Activated naive CD4-positive, alpha-beta T cell treated with Interleukin-2 at 50 U/mL for 16 hours (primary cell): ENCODE measurements around the gene SNRPF.

Experiments
- DNase-seq: peaks from one replicate; pipeline ENCODE4 v3.0.0-alpha.2; 2020

Gene SNRPF

DNA sequence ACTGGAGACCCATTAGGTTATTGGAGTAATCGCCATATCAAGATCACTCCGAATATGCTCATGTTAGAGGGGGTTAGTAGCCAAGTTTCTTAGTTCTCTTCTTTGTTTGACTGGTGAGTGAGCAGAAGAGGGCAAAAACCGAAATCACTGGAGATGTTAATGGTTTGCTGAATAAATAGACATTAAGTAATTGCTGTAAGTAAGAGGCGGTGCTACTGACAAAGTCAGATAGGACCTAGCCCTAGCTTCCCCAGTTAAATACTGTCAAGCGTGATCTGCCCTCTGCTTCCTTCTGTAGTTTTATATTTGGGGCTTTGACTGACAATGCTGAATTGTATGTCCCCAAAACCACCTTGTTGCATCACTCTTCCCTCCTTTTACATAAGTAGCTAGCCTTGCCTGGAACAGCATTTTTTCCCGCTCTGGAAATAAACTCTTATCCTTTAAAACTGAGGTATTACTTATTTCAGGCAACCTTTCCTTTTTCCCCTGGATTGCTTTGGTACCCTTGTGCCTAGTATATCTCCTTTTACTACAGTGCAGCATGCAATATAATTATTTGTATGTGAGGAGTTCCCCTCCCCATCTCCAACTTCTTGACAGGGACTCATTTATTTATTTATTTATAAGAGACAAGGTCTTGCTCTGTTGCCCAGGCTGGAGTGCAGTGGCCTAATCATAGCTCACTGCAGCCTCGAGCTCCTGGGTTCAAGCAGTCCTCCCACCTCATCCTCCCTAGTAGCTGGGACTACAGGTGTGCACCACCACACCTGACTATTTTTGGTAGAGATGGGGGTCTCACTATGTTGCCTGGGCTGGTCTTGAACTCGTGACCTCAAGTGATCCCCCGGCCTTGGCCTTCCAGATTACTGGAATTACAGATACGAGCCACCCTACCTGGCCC lies 1.4 kb downstream of the SNRPF start:
- no peak for DNase-seq

- no peak for DNase-seq
These were observed 3.3 kb downstream of the SNRPF start for GRCh38 chr12:95862038-95862437.

DNA sequence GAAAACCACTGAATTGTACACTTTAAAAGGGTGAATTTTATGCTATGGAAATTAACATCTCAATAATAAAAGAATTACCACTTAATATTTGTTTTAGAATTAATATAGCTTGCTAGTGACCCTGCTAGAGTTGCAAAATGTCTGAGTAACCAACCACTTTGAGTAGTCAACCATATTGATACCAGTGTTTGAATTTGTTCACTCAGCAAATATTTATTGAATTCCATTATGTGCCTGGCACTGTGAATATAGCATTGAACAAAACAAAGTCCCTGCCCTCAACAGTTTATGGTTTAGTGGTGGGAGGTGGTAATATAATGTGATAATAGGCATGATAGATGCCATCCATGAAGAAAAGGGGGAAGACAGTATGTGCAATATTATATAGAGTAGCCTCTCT lies 4.6 kb downstream of the SNRPF start:
- no peak for DNase-seq

DNA sequence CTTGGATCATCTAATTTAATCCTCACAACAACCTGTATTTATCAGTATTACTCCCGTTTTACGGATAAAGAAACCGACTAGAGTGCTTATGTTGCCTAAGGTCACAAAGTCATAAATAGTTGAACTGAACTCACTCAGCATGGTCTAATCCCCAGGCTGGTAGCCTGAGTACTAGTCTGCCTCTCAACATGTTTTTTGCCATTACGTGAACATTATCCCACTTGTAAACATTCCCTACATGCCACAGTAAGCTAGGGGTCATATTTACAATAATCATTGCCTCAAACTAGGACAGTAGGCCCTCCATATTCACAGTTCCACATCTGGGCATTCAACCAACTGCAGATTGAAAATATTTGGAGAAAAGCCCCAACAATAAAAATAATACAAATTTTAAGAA lies 12.1 kb downstream of the SNRPF start:
- no peak for DNase-seq

- no peak for DNase-seq
These were observed 15.7 kb downstream of the SNRPF start for GRCh38 chr12:95874452-95874851.

GRCh38 chr12:95877622-95878021 lies 18.9 kb downstream of the SNRPF start:
- DNase-seq, result no peak

DNA sequence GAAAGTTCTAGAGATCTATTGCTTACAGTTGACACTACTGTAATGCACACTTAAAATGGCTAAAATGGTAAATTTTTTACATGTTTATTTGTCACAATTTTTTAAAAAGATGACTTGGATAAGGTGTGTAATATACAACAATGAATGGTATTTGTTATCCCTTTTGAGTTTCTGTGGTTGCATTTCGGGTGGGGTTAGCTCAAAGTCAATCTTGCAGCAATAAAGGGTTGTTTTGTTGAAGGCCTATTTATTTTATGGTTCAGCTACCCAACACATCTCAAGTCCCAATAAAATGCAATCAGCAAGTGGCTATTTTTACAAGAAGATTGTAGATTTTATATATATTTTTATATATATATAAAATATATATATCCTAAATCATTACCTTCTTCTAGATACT lies 22.1 kb downstream of the SNRPF start:
- no peak for DNase-seq

DNA sequence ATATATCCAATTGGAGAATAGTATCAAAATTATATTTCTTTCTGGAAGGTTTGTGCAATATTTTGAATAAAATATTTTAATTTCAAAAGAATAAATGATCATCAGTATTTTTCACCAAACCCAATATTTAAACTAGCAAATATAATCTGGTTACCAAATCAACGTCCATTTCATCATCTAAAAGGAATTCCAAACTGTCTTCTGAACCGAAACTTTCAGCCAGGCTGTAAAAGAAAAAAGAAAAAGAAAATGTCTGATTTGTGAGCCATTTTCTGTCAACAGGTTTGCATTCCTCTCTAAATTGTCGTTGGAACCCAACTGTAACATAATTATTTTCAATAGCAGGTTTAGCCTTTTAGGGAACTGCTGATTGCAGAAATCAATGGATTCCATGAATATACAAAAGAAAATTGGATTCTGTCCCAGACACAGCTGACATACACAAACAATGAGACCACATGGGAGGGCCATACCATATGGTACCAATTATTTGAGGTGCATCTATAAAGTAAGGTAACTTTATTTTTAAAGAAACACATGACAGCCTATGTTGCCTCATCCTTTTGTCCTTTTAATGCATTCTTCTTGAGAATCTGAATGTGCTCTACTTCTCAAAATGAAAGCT lies 22.7 kb downstream of the SNRPF start:
- DNase-seq, result no peak

GRCh38 chr12:95882080-95882479 lies 23.3 kb downstream of the SNRPF start:
- DNase-seq, result no peak

DNA sequence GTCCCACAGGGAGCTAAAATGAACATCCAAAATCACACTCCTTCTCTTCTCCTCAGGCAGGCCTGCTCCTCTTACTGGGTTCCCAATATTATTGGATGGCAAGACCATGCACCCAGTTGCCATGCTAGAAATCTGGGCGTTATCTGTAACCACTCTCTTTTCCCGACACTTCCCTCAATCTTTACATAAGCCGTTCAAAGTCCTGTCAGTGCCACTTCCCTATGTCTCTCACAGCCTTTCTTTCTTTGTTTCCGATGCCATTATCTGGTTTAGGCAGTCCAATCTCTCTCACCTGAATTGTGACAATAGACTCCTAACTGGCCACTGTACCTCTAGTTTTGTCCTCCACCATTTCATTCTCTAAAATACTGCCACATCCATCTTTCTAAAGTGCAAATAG lies 24.1 kb downstream of the SNRPF start:
- DNase-seq, result no peak

DNA sequence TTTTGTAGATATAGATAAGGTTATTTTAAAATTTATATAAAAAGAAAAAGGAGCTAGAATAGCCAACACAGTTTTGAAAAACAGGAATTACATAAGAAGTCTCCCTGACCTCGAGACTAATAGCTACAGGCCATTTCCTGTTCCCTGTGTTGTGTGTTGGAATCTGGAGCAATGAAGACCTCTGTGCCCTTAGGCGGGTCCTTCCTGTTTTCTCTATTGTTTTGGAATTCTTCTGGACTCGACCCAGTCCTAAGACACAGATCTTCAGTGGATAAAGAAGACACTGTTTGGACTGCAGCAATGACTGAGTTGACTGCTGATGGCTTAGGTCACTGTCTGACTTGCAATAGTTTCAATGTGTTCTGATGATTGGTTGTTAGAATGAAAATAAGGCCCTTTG lies 26.2 kb downstream of the SNRPF start:
- no peak for DNase-seq

DNA sequence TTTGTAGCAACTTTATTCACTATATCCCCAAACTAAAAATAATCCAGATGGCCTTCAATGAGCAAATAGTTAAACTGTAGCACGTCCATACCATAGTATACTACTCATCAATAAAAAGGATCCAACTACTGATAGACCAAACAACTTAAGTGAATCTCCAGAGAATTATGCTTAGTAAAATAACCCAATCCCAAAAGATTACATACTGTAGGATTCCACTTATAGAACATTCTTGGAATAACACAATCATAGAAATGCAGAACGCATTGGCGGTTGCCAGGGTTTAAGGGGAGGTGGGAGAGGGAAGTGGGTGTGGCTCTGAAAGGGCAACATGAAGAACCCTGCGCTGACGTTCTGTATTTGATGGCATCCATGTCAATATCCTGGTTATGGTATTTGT lies 28.6 kb downstream of the SNRPF start:
- DNase-seq, result no peak

- no peak for DNase-seq
These were observed 32.2 kb downstream of the SNRPF start for GRCh38 chr12:95890958-95891357.

DNA sequence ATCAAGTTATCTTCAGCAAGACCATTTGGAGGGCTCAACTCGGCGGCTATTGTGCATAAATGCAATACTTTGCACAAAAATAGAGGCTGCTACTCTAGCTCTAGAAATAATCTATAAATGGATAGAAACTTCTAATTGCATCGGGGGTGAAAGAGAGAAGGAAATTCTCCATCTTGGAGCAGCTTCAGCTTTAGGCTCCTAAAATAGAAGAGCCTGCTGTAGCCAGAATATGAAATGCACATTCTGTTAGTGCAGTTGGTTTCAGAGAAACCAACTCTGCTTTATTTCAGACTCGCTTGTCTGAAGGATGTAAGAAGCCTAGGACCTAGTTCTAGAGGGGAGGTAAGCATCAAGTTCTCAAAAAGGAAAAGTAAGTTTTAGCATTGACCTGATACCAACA lies 38.1 kb downstream of the SNRPF start:
- no peak for DNase-seq

DNA sequence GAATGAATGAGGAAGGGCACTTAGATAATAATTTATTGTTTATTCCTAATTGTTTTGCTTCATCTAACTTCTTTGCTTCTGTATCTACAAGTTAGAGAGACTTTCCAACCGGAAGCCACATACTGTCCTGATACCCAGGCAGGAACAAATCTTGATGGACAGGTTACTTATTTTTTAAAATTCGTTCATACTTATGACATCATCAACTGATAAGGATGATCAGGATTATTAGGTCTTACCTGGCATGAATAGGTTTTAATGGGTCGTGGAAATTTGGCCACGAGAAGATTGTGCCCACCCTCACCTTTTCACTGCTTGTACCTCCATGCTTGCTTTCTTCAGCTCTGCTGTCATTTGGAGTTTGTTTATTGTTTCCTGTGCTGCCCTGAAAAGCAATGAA lies 39.3 kb downstream of the SNRPF start:
- no peak for DNase-seq

DNA sequence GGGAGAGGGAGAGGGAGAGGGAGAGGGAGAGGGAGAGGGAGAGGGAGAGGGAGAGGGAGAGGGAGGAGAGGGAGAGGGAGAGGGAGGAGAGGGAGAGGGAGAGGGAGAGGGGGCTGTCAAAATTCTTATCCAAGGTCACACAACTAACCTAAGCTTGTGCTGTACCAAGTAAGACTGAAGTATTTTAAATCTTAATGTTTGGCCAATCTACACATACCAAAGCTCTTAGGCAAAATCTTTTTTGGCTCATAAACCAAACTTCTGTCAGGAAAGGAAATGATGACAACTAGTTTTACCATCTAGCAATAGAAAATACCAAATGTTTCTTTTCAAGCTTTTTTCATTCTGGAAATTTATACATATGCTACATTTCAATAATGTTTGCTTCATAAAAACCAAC lies 49.8 kb downstream of the SNRPF start:
- DNase-seq, result no peak

DNA sequence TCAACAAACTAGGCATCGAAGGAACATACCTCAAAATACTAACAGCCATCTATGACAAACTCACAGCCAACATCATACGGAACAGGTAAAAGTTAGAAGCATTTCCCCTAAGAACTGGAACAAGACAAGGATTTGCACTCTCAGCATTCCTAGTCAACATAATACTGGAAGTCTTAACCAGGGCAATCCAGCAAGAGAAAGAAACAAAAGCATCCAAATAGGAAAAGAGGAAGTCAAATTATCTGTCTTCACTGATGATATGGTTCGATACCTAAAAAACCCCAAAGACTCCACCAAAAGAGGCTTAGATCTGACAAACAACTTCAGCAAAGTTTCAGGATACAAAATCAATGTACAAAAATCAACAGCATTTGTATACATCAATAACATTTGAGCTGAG lies 51.1 kb downstream of the SNRPF start:
- DNase-seq, result no peak
